Endothelial cell of umbilical vein (primary cell): ENCODE data around the gene CENPN. TPM values are rescaled to one million over a fixed set of nuclear protein-coding genes. Genes with fewer than 3 reads are reported as not detected.

Experiments used
- BruUV-seq: library from RNA; stranded (reverse); fragments of 400-500 nt; replicated peaks from 2 replicates; lab custom pipeline; 2021; lab: Mats Ljungman, UMichigan
- CTCF ChIA-PET: fragments of 300-600, 350-600 bp; sonication (Branson Sonifier 250); formaldehyde crosslinking; loops from one replicate; lab custom pipeline; 2021; ENCODE audit warnings: antibody characterized with exemption, inconsistent platforms; lab: Charles Lee
- POLR2A ChIA-PET: fragments of 300-600, 350-600 bp; sonication (Branson Sonifier 250); formaldehyde crosslinking; loops from one replicate; lab custom pipeline; 2021; ENCODE audit warnings: antibody characterized with exemption, inconsistent platforms; lab: Charles Lee
- DNase-seq: peaks from one replicate; pipeline ENCODE4 v3.0.0-alpha.2; 2011; ENCODE audit warnings: low read depth, low spot score
- FAIRE-seq: peaks from 2 replicates; lab custom pipeline; 2011; peaks lifted over from hg19 to GRCh38; lab: Jason Lieb, UNC
- H2AFZ ChIP-seq: 2 replicates; pipeline ENCODE4 v1.6.0; 2012; ENCODE audit warnings: low read depth, low read length, control low read depth, inconsistent platforms
- H3K27ac ChIP-seq: 2 replicates; pipeline ENCODE4 v1.5.1; 2011; ENCODE audit warnings: low read depth, mild to moderate bottlenecking, control low read depth, low read length, moderate library complexity; ENCODE audit not compliant: insufficient read depth
- H3K27me3 ChIP-seq, 2 experiments: 2 replicates each; pipeline versions ENCODE4 v1.6.0 to v1.6.1; 2011; ENCODE audit warnings: low read length in 2 of 2, mixed read lengths in 1 of 2; ENCODE audit not compliant: control insufficient read depth in 2 of 2, insufficient read depth in 2 of 2
- H3K36me3 ChIP-seq, 2 experiments: 2 replicates in 1 of 2; 3 replicates in 1 of 2; pipeline ENCODE4 v1.5.1; 2011; ENCODE audit warnings: low read length in 2 of 2, mild to moderate bottlenecking in 1 of 2, moderate library complexity in 1 of 2; ENCODE audit not compliant: control insufficient read depth in 2 of 2, insufficient read depth in 2 of 2; ENCODE audit errors: extremely low read depth in 1 of 2
- H3K4me1 ChIP-seq: 3 replicates; pipeline ENCODE4 v1.5.1; 2011; ENCODE audit warnings: mild to moderate bottlenecking, low read length; ENCODE audit not compliant: control insufficient read depth, insufficient read depth; ENCODE audit errors: extremely low read depth
- H3K4me2 ChIP-seq: 2 replicates; pipeline ENCODE4 v1.6.1; 2011; ENCODE audit warnings: low read length, control low read depth, mixed read lengths; ENCODE audit not compliant: insufficient read depth
- H3K4me3 ChIP-seq, 3 experiments: fragments of 200-600 bp in 1 of 3; sonication (generic), shearing (Covaris generic) in 1 of 3; replicated peaks in 1 of 3; 2 replicates each; pipeline ENCODE4 v1.5.1; 2011 to 2016; ENCODE audit warnings: control low read depth in 3 of 3, low read length in 3 of 3, mild to moderate bottlenecking in 2 of 3, inconsistent platforms in 1 of 3, low read depth in 1 of 3, moderate library complexity in 1 of 3; ENCODE audit not compliant: insufficient read depth in 1 of 3
- H3K79me2 ChIP-seq: 2 replicates; pipeline ENCODE4 v1.6.0; 2012; ENCODE audit warnings: low read length, inconsistent platforms; ENCODE audit not compliant: control insufficient read depth, insufficient read depth
- H3K9ac ChIP-seq: replicated peaks from 2 replicates; pipeline ENCODE3; 2011; ENCODE audit warnings: low read length, control low read depth; ENCODE audit not compliant: insufficient read depth; ENCODE audit errors: extremely low read depth
- H3K9me1 ChIP-seq: replicated peaks from 3 replicates; pipeline ENCODE4 v1.6.0; 2011; ENCODE audit warnings: mild to moderate bottlenecking, low read length; ENCODE audit not compliant: control insufficient read depth, insufficient read depth; ENCODE audit errors: extremely low read depth
- H3K9me3 ChIP-seq: replicated peaks from 2 replicates; pipeline ENCODE4 v1.5.1; 2012; ENCODE audit warnings: low read length, inconsistent platforms; ENCODE audit not compliant: control insufficient read depth, insufficient read depth
- H4K20me1 ChIP-seq: replicated peaks from 2 replicates; pipeline ENCODE3; 2011; ENCODE audit warnings: mild to moderate bottlenecking, low read length; ENCODE audit not compliant: control insufficient read depth, insufficient read depth; ENCODE audit errors: extremely low read depth
- EZH2 ChIP-seq: IDR thresholded peaks from 2 replicates; pipeline ENCODE4 v1.6.1; 2012; ENCODE audit warnings: borderline replicate concordance, low read depth, mild to moderate bottlenecking, moderate library complexity, low read length, inconsistent platforms; ENCODE audit not compliant: severe bottlenecking
- FOS ChIP-seq: IDR thresholded peaks from 2 replicates; pipeline ENCODE4 v1.6.1; 2011; ENCODE audit warnings: mild to moderate bottlenecking, low read length, moderate library complexity, borderline replicate concordance; ENCODE audit not compliant: insufficient read depth
- GATA2 ChIP-seq: IDR thresholded peaks from 2 replicates; pipeline ENCODE4 v1.7.0; 2011; ENCODE audit warnings: low read depth, mild to moderate bottlenecking, moderate library complexity, mixed read lengths, low read length; ENCODE audit not compliant: insufficient read length, insufficient read depth
- JUN ChIP-seq: IDR thresholded peaks from 2 replicates; pipeline ENCODE4 v1.6.1; 2011; ENCODE audit warnings: borderline replicate concordance, low read depth; ENCODE audit not compliant: insufficient read length, insufficient read depth
- MYC ChIP-seq: IDR thresholded peaks from one replicate; pipeline ENCODE4 v1.6.1; 2011; ENCODE audit warnings: mild to moderate bottlenecking, low read depth, low read length
- POLR2A ChIP-seq: IDR thresholded peaks from 2 replicates; pipeline ENCODE4 v1.6.1; 2012; ENCODE audit warnings: low read depth, mild to moderate bottlenecking, control low read depth, low read length
- POLR2AphosphoS5 ChIP-seq: IDR thresholded peaks from 2 replicates; pipeline ENCODE4 v1.6.1; 2012; ENCODE audit warnings: low read depth, mild to moderate bottlenecking, control low read depth, low read length, moderate library complexity; ENCODE audit not compliant: insufficient read depth
- dilution Hi-C: fragments of 300-500 bp; cut with MboI; formaldehyde crosslinking; loops from one replicate; pipeline ENCODE4 v1.15.0; 2019; ENCODE audit warnings: low sequenced_read_pairs; ENCODE audit not compliant: extremely low pct_ligation_motif_present
- intact Hi-C: fragments of 100-400 bp; cut with micrococcal nuclease; formaldehyde crosslinking; loops from one replicate; pipeline ENCODE4 v1.10.0; 2022
- polyA plus RNA-seq, 4 experiments: library from polyadenylated mRNA; depleted of rRNA in 3 of 4; stranded (reverse) in 3 of 4; unstranded in 1 of 4; fragments of >200 nt; gene quantifications; 2 replicates each; pipeline versions ENCODE4 v1.2.1 to v1.2.3, GENCODE V29; 2011 to 2012; ENCODE audit warnings: missing spikeins in 1 of 4
- total RNA-seq: library from RNA; stranded (reverse); gene quantifications from 2 replicates; pipeline ENCODE4 v1.2.3, GENCODE V29; 2021
- TF ChIP-seq, protein P1 (sequence below), 2 donors: IDR thresholded peaks; 1 replicate in 1 of 2; 2 replicates in 1 of 2; pipeline ENCODE4 v1.5.1; 2011; ENCODE audit warnings: low read length in 2 of 2, mild to moderate bottlenecking in 2 of 2, moderate library complexity in 2 of 2, control low read depth in 1 of 2, inconsistent platforms in 1 of 2, low read depth in 1 of 2; ENCODE audit not compliant: insufficient read depth in 1 of 2; ENCODE audit errors: extremely low read depth in 1 of 2
- TF ChIP-seq, protein P2 (sequence below): IDR thresholded peaks from 2 replicates; pipeline ENCODE4 v1.6.1; 2011; ENCODE audit not compliant: insufficient read depth, insufficient read length

Gene CENPN
- total and polyA plus RNA-seq, 2 donors (not counting 3 experiments of a cell fraction or from before 2014, with no cell fraction given): 17.6 to 52.4 TPM

DNA sequence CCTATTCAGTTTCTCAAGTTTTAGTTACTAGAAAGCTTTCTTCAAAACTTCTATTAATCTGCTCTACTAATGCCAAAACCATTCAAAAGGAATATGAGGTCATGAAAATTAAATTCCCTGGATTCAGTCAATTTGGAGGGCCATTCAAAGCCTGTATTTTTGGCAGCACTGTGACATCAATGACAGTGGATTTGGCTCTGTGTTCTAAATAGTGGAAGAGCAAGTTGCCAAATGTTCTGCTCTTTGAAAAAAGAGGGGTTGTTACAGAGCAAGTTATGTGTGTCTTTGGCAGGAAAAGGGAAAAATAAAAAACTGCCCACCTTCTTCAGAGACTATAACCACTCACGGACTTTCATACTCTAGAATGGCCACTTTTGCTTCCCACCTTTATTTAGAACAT, 73.2 kb downstream of the CENPN start:
- H3K9me3 ChIP-seq: no peaks in the 10 kb centered on the region
- ChIA-PET CTCF (no interaction called here), POLR2A (no interaction called here)
- H2AFZ ChIP-seq: no peak overlapping the region
- no peak overlapping the region for H3K4me3 ChIP-seq
- intact Hi-C loops (no loop called here), dilution Hi-C loops (no loop called here)
- H4K20me1 ChIP-seq: no peaks in the 10 kb centered on the region
- peaks cover 7% of the 10 kb centered on the region for H3K4me1 ChIP-seq
- no peak overlapping the region for H3K27ac ChIP-seq
- no peaks in the 10 kb centered on the region for H3K9me1 ChIP-seq
- H3K4me2 ChIP-seq: no peak overlapping the region
- H3K79me2 ChIP-seq: no peaks in the 10 kb centered on the region
- BruUV-seq: no TSS peak
- DNase-seq (no peak), FAIRE-seq (no peak)
- H3K36me3 ChIP-seq: no peaks in the 10 kb centered on the region
- no peaks in the 10 kb centered on the region for H3K27me3 ChIP-seq
- no peak overlapping the region for H3K9ac ChIP-seq
- no peak for TF ChIP-seq POLR2AphosphoS5
- TF ChIP-seq, protein P1, sequence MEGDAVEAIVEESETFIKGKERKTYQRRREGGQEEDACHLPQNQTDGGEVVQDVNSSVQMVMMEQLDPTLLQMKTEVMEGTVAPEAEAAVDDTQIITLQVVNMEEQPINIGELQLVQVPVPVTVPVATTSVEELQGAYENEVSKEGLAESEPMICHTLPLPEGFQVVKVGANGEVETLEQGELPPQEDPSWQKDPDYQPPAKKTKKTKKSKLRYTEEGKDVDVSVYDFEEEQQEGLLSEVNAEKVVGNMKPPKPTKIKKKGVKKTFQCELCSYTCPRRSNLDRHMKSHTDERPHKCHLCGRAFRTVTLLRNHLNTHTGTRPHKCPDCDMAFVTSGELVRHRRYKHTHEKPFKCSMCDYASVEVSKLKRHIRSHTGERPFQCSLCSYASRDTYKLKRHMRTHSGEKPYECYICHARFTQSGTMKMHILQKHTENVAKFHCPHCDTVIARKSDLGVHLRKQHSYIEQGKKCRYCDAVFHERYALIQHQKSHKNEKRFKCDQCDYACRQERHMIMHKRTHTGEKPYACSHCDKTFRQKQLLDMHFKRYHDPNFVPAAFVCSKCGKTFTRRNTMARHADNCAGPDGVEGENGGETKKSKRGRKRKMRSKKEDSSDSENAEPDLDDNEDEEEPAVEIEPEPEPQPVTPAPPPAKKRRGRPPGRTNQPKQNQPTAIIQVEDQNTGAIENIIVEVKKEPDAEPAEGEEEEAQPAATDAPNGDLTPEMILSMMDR (IDR thresholded peaks at IDR 0.05; ENCODE audit: extremely low read depth in 1 of 2, insufficient read depth in 1 of 2, low read depth in 1 of 2, low read length in 2 of 2): no peak
- TF ChIP-seq GATA2: no peak
- TF ChIP-seq MYC: no peak
- TF ChIP-seq JUN: no peak
- TF ChIP-seq, protein P2, sequence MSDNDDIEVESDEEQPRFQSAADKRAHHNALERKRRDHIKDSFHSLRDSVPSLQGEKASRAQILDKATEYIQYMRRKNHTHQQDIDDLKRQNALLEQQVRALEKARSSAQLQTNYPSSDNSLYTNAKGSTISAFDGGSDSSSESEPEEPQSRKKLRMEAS: no peak
- no peak for TF ChIP-seq EZH2
- no peak for TF ChIP-seq POLR2A
- TF ChIP-seq FOS: no peak
